Panc1 (cell line): ENCODE measurements around the gene AMPH.

ENCODE experiments used
- POLR2AphosphoS5 ChIP-seq: IDR thresholded peaks from 2 replicates; pipeline ENCODE4 v1.6.1; 2012; ENCODE audit warnings: mild to moderate bottlenecking, low read depth, low read length, moderate library complexity
- SIN3A ChIP-seq: IDR thresholded peaks from 2 replicates; pipeline ENCODE4 v1.6.1; 2012; ENCODE audit warnings: low read depth, mild to moderate bottlenecking, low read length, moderate library complexity, borderline replicate concordance; ENCODE audit not compliant: insufficient read depth
- TCF7L2 ChIP-seq: IDR thresholded peaks from 2 replicates; pipeline ENCODE4 v1.6.1; 2011; ENCODE audit warnings: mild to moderate bottlenecking, low read depth, low read length, inconsistent platforms
- TF ChIP-seq, protein P1 (sequence below): fragments of 450-650 bp; IDR thresholded peaks from 2 replicates; pipeline ENCODE4 v1.5.1; 2017; ENCODE audit warnings: mild to moderate bottlenecking
- TF ChIP-seq, protein P2 (sequence below), 2 experiments: IDR thresholded peaks; 2 replicates each; pipeline ENCODE4 v1.6.1; 2011 to 2012; ENCODE audit warnings: low read depth in 2 of 2, control low read depth in 1 of 2, low read length in 1 of 2, mild to moderate bottlenecking in 1 of 2, moderate library complexity in 1 of 2; ENCODE audit not compliant: insufficient read depth in 1 of 2

DNA sequence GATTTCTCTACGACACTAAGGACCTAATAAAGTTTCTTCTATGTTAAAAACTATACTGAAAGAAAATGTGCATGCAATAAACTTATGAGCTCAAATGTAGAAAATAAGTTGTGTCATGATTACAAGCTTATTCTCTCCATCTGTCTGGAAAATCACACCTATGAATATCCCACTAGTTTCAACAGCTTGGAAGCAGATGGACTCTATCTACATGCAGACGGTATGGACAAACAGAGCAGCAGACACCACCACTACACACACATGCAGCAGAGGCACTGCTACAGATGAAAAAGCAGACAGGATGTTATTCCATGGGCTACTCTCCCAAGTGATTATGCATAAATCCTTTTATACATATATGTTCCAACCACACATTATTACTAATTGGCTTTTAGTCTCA, 234.3 kb downstream of the AMPH start:
- TF ChIP-seq, protein P1, sequence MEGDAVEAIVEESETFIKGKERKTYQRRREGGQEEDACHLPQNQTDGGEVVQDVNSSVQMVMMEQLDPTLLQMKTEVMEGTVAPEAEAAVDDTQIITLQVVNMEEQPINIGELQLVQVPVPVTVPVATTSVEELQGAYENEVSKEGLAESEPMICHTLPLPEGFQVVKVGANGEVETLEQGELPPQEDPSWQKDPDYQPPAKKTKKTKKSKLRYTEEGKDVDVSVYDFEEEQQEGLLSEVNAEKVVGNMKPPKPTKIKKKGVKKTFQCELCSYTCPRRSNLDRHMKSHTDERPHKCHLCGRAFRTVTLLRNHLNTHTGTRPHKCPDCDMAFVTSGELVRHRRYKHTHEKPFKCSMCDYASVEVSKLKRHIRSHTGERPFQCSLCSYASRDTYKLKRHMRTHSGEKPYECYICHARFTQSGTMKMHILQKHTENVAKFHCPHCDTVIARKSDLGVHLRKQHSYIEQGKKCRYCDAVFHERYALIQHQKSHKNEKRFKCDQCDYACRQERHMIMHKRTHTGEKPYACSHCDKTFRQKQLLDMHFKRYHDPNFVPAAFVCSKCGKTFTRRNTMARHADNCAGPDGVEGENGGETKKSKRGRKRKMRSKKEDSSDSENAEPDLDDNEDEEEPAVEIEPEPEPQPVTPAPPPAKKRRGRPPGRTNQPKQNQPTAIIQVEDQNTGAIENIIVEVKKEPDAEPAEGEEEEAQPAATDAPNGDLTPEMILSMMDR = no peak
- no peak for TF ChIP-seq POLR2AphosphoS5
- TF ChIP-seq, protein P2, sequence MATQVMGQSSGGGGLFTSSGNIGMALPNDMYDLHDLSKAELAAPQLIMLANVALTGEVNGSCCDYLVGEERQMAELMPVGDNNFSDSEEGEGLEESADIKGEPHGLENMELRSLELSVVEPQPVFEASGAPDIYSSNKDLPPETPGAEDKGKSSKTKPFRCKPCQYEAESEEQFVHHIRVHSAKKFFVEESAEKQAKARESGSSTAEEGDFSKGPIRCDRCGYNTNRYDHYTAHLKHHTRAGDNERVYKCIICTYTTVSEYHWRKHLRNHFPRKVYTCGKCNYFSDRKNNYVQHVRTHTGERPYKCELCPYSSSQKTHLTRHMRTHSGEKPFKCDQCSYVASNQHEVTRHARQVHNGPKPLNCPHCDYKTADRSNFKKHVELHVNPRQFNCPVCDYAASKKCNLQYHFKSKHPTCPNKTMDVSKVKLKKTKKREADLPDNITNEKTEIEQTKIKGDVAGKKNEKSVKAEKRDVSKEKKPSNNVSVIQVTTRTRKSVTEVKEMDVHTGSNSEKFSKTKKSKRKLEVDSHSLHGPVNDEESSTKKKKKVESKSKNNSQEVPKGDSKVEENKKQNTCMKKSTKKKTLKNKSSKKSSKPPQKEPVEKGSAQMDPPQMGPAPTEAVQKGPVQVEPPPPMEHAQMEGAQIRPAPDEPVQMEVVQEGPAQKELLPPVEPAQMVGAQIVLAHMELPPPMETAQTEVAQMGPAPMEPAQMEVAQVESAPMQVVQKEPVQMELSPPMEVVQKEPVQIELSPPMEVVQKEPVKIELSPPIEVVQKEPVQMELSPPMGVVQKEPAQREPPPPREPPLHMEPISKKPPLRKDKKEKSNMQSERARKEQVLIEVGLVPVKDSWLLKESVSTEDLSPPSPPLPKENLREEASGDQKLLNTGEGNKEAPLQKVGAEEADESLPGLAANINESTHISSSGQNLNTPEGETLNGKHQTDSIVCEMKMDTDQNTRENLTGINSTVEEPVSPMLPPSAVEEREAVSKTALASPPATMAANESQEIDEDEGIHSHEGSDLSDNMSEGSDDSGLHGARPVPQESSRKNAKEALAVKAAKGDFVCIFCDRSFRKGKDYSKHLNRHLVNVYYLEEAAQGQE (IDR thresholded peaks at IDR 0.05; ENCODE audit: insufficient read depth in 1 of 2, low read depth in 2 of 2, low read length in 1 of 2) = no peak
- TF ChIP-seq TCF7L2 = no peak
- no peak for TF ChIP-seq SIN3A
